HG02588 (cell line): ENCODE results near the gene LATS2.
"Not testable (repeated sequence)": the region's sequence is repeated elsewhere in the genome, so short reads cannot be mapped to it uniquely, and the experiment has no call there.

ENCODE experiments used
- ATAC-seq: cut with Tn5 transposase; IDR thresholded peaks from one replicate; pipeline ENCODE4 v1.9.1; 2021; ENCODE audit warnings: mild to moderate bottlenecking, moderate library complexity; ENCODE audit not compliant: unreplicated experiment

Gene LATS2

DNA sequence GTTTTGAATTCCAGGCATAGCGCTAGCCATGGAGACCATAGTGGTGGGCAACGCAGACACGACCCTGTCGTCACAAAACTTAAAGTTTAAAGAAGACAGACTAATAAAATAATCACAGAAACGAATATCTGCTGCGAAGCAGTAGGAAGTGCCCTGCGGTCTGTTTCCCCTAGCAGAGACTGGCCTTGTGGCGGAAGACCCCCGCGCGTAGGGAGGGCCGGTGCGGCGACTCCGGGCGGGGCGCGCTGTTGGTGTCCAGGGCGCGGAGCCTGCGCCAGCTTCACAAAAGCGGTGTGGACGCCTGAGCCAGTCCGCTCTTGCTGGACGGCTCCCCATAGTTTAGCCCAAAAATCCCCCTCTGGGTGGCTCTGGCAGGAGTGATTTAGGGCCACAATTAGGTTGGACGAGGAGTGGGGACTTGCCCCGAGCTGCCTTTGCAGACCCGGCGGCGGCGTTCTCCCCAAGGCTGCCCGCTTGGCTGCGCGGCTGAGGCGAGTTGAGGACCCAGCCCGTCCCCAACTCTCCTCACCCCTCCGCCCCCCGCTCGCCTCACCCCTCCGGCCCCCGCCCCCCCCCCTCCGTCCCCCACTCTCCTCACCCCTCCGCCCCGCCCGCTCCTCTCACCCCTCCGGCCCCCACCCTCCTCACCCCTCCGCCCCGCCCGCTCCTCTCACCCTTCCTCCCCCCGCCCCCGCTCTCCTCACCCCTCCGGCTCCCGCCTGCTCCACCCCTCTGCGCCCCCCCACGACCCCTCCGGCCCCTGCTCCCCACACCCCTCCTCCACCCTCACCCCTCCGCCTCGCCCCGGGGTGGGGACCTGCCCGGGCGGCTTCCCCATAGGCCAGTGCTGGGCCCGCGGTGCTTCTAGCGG is 14.2 kb upstream of the LATS2 start:
- ATAC-seq, result no peak

- ATAC-seq, result no peak
Observed at GRCh38 chr13:21075011-21075378, 13.6 kb upstream of the LATS2 start.

- ATAC-seq, result no peak
Observed at GRCh38 chr13:21074546-21074945, 13.2 kb upstream of the LATS2 start.

- ATAC-seq, result no peak
Observed at GRCh38 chr13:21071924-21072323, 10.5 kb upstream of the LATS2 start.

GRCh38 chr13:21071015-21071414 is 9.6 kb upstream of the LATS2 start:
- ATAC-seq, result no peak

DNA sequence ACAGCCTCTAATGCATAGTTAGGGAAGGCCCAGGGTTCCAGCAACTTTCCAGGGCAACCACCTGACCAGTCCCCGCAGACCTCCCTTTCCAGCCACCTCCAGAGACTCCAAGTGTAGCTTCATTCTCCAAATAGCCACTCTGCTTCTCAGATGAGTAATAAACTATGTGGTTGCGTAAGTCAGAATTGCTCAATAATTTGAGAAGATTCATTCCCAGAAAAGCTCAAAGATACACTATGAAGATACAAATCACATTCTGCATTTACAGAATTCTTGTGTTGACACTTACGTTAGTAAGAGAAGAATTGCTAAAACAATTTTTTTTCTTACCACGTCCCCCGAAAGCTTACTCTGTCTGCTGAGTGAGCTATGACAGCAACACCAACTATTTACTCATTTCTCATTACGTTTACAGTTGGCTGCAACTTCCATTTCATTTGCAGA is 8.2 kb upstream of the LATS2 start:
- ATAC-seq, result no peak

DNA sequence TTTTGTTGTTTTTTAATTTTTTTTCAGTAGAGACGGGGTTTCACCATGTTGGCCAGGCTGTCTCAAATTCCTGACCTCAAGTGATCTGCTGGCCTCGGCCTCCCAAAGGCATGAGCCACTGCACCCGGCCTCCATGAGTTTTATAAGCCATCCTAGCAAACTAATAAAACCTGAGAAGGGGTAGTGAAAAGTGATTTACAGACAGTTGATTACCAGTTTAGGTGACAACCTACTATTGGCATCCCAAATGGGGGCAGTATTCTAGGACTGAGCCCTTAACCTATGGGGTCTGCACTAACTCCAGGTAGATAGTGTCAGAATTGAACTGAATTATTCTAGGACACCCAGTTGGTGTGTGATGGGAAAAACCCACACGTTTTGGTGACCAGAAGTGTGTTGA is 6.5 kb upstream of the LATS2 start:
- ATAC-seq, result no peak

DNA sequence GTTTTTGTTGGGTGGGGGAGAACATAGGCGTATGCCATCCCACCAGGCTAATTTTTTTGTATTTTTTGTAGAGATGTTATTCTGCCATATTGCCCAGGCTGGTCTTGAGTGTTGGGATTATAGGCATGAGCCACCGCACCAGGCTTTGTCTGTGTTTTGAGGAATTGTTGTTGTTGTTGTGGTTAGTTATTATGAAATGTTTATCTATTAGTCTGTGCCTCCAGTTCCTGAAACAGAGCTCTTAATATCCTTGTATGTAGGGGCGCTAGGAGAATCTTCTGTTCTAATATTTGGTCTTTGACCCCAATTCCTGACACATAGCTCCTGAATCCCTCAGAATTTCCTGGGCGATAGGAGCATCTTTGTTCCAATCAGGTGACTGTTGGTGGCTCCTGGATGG is 5.6 kb upstream of the LATS2 start:
- ATAC-seq, result no peak

DNA sequence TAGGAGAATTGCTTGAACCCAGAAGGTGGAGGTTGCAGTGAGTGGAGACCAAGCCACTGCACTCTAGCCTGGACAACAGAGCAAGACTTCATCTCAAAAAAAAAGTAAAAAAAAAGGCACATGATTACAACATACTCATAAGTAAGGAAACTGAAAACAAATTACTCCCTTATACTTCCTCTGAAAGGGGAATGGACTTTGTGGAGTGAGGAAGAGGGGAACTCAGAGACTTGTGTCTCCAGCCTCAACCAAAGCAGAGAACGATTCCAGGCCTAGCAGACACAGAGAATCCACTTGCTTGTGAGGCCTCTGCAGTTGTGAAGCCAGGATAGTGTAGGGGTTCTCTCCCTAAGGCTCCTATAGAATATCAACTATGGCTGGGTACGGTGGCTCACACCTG is 4.3 kb upstream of the LATS2 start:
- ATAC-seq, result no peak

DNA sequence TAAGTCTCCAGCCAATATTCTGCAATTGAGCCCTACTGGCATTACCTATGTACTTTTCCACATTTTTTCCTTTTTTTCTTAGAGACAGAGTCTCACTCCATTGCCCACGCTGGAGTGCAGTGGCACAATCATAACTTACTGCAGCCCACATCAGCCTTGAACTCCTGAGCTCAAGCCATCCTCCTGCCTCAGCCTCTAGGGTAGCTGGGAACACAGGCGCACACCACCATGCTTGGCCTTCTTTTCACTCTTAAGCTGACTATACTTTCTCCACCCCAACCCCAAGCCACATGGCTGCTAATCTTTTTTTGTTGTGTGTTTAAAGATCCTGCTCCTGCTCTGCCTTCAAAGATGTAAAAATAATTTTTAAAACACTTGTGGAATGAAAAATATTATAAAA is 1.6 kb upstream of the LATS2 start:
- ATAC-seq, result no peak

DNA sequence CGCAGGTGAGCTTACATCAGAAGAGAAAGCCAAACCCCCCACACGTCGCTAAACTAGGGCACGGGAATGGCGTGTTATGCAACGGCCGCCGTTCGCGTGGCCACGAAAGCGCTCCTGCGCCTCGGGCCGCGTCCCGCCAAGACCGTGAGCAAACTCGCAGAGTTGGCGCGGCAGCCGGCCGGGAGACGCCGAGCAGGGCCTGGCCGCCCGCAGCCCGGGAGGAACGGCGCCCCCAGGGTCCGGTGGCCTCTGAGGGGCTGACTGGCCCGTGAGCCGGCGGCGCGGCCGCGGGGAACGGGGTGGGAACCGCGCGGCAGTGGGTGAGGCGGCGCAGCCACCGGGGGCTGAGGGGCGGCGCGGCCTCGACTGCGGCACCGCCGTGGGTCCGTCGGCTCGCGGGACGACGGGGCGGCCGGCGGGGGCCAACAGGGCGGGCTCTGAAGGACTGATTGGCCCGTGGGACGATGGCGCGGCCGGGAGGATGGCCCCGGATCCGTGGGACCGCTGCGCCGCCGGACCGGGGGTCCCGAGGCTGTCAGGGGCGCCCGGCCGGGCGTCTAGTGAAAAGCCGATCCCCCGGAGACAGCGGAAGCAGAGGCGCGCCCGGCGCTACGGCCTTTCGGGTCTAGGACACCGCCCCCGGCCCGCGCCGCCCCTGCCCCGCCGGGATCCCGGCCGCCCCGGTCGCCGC is 903 bp downstream of the LATS2 start:
- ATAC-seq, result peak; percentile 8

DNA sequence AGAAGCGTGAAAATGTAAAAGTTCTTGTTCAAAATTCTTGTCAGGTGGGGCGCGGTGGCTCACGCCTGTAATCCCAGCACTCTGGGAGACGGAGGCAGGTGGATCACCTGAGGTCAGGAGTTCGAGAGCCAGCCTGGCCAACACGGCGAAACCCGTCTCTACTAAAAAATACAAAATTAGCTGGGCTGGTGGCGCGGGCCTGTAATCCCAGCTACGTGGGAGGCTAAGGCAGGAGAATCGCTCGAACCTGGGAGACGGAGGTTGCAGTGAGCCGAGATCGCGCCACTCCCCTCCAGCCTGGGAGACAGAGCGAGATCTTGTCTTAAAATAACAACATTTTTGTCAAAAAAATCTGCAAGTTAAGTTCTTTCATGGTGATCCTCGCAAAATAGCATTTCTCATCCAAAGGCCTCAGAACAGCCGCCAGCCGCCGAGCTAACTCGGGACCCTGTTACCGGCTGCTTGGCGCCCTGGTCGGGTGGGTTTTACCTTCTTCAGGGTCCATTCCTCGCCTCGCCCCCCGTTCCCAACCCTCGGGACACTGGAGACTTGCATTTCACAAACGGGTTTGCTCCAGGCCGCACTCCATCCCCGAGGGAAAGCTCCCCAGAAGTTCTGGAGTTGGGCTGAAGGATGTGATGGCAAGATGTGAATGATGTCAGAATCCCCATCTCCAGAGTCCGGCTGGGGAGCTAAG is 1.6 kb downstream of the LATS2 start:
- no peak for ATAC-seq

GRCh38 chr13:21058361-21058760 is 3.0 kb downstream of the LATS2 start:
- ATAC-seq, result no peak

- no peak for ATAC-seq
Observed at GRCh38 chr13:21055511-21056045, 5.8 kb downstream of the LATS2 start.

- no peak for ATAC-seq
Observed at GRCh38 chr13:21055016-21055415, 6.4 kb downstream of the LATS2 start.

DNA sequence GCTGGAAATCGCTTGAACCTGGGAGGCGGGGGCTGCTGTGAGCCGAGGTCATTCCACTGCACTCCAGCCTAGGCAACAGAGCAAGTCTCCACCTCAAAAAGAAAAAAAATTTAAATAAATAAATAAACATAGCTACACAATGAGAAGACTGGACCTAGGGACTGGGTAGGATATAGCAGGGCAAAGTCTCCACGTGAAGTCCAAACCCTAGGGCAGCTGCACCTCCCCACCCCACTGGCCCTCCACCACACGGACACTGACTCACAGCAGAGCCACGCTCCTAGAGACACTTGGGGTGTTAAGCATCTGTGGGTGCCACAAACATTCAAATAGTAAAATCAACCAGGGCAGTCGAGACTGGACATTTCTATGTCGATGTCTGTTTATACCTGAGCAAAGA is 7.1 kb downstream of the LATS2 start:
- ATAC-seq, result no peak

- no peak for ATAC-seq
Observed at GRCh38 chr13:21053231-21053630, 8.2 kb downstream of the LATS2 start.

GRCh38 chr13:21051675-21052074 is 9.7 kb downstream of the LATS2 start:
- no peak for ATAC-seq

GRCh38 chr13:21050288-21051197 is 10.8 kb downstream of the LATS2 start:
- ATAC-seq, result peak; percentile 54

- not testable (repeated sequence) for ATAC-seq
Observed at GRCh38 chr13:21049731-21050130, 11.7 kb downstream of the LATS2 start.
